HCT116 (cell line): ENCODE results near the gene PDSS2.

Experiments used
- RAD21 ChIP-seq: IDR thresholded peaks from 2 replicates; pipeline ENCODE4 v1.6.1; 2012; ENCODE audit warnings: low read depth, mild to moderate bottlenecking
- TF ChIP-seq, protein P1 (sequence below), 3 experiments: fragments of 200-600 bp in 1 of 3; sonication (generic) in 1 of 3; IDR thresholded peaks in 2 of 3; conservative IDR thresholded peaks in 1 of 3; 2 replicates each; pipeline ENCODE4 v1.5.1; 2012 to 2017; ENCODE audit warnings: low read depth in 2 of 3, low read length in 2 of 3, antibody characterized with exemption in 1 of 3, borderline replicate concordance in 1 of 3, control low read depth in 1 of 3, mild to moderate bottlenecking in 1 of 3, mixed read lengths in 1 of 3, mixed run types in 1 of 3, moderate library complexity in 1 of 3; ENCODE audit not compliant: insufficient read depth in 1 of 3
- TF ChIP-seq, protein P2 (sequence below): IDR thresholded peaks from 2 replicates; pipeline ENCODE4 v1.6.1; 2012

DNA sequence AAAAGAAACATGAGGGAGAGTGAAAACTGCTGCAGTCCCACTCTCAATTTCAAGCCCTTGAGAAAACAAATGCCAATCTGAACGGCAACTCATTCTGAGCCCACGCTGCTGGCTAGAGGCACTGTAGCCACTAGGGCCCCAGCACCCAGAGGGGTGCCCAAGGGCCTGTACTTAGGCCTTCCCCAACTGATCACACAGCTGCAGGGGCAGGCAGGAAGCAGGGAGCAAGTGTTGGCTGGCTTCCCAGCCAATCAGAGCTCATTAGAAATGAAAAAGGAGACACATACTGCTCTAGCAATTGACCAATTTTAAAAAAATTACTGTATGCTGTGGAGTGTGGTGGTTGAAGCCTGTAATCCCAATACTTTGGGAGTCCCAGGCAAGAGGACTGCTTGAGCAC is 340.4 kb downstream of the PDSS2 start:
- TF ChIP-seq RAD21, result no peak
- TF ChIP-seq, protein P1, sequence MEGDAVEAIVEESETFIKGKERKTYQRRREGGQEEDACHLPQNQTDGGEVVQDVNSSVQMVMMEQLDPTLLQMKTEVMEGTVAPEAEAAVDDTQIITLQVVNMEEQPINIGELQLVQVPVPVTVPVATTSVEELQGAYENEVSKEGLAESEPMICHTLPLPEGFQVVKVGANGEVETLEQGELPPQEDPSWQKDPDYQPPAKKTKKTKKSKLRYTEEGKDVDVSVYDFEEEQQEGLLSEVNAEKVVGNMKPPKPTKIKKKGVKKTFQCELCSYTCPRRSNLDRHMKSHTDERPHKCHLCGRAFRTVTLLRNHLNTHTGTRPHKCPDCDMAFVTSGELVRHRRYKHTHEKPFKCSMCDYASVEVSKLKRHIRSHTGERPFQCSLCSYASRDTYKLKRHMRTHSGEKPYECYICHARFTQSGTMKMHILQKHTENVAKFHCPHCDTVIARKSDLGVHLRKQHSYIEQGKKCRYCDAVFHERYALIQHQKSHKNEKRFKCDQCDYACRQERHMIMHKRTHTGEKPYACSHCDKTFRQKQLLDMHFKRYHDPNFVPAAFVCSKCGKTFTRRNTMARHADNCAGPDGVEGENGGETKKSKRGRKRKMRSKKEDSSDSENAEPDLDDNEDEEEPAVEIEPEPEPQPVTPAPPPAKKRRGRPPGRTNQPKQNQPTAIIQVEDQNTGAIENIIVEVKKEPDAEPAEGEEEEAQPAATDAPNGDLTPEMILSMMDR (IDR thresholded peaks at IDR 0.05 in 2 of 3, conservative IDR thresholded peaks at IDR 0.05 in 1 of 3; ENCODE audit: borderline replicate concordance in 1 of 3, insufficient read depth in 1 of 3, low read depth in 2 of 3, low read length in 2 of 3), result no peak
- TF ChIP-seq, protein P2, sequence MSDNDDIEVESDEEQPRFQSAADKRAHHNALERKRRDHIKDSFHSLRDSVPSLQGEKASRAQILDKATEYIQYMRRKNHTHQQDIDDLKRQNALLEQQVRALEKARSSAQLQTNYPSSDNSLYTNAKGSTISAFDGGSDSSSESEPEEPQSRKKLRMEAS, result no peak
